HCEC 1CT (cell line): ENCODE data around the gene YRDC.

Source experiments
- DNase-seq: peaks from one replicate; pipeline ENCODE4 v3.0.0-alpha.2; 2017

The YRDC gene

GRCh38 chr1:37764888-37765441, 43.0 kb downstream of the YRDC start, which contains the start of gene EPHA10:
Gene EPHA10, minus strand, starts transcription at chr1:37765120. Its CDS starts 54 bp downstream, at chr1:37765066.
- DNase-seq, result no peak

DNA sequence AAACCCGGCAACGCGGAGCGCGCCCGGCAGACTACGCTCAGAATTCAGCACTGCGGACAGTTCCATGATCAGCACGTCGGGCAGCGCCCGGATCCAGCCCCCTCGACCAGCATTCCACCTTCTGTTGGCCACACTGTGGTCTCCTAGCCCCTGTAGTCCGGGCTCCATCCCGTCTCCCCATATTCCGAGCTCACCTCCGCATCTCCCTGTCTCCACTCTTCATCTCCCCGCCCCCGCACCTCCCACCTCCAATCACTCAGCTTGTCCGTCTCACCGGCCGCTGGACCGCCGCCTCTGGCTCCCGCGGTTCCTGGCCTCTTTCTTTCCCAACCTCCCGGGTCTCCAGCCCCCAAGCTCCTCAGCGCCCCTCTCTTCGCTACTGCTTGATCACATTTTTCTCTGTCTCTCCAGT, 43.6 kb downstream of the YRDC start:
- no peak for DNase-seq

DNA sequence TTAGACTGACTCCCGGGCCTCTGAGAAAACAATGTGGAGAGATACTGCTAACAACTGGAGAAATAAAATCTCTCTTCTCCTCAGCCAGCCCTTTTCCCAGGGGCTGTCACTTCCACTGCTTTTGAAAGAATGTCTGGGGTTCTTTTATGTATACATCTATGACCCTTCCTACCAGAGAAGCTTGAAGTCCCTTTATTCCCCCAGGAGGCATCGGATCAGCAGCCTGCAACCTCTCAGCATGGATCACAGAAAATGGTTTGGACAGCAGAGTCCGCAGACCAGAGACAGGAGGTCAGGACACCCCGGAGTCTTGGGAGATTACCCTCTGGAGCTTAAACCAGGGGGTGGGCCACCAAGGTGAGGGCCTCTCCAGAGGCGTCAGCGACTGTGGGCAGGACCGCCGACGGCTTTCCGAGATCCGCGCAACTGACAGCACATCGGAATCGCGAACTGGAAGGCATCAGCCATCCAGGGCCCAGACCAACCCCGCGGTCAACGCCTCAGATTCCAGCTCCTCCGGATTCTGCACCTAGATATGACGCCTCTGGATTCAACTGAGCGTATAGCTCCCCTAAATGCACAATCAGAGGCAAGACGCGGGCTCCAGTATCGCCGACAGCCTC, 44.1 kb downstream of the YRDC start:
- no peak for DNase-seq

DNA sequence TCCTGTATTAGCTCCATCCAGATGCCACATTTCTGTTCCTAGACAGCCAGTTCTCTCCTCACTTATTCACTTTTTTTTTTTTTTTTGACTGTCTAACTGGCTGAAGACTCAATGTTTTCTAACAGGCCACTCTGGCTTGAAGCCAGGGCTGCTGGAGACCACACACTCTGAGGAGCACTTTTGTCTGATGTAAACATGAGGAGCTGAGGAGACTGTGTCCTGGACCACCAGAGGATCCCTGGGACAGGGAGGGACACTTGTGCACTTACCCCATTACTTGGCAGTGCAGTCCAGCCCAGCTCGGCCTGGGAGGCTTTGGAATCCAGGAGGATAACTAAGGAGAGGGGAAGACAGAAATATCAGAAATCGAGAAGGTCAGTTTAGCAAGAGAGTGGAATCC, 45.5 kb downstream of the YRDC start:
- no peak for DNase-seq

DNA sequence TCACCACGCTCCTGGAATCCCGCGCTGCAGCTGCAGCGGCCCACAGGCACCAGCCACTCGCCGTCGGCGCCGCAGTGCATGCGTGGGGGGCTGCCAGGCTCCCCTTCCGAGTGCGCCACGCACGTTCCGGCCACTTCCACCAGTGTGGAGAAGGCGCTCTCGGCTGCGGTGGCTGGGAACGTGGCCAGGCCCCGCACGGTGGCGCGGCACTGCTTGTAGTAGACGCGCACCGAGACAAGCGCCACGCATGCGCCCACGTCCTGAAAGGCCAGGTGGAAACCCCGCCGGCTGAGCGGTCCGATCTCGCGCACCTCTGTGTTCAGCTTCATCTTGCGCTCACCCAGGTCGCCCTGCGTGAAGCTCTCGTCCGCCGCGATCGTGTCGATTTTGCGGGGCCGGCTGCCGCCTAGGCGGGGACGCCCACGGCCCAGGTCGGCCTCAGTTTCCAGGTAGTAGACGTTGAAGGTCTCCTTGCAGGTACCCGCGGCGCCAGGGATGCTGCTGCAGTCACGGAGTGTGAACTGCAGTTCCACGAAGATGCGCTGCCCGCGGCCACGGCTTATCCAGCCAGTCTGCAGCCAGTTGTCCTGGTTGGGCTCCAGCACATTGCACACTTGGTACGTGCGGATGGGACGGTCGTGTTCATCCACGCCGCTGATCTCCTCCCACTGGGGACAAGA, 46.5 kb downstream of the YRDC start:
- no peak for DNase-seq

DNA sequence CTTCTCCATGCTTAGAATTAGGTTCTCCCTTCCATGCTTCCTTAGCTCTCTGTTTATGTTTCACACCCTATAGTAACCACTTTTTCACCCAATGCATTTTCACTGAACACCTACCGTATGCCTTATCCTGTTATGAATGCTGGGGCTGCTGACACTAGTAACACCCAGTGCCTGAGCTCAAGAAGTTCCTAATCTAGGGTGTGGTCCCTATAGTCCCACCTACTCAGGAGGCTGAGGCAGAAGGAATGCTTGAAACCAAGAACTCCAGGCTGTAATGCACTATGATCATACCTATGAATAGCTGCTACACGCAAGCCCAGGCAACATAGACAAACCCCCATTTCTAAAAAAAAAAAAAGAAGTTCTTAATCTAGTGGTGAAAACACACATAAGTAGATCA, 48.6 kb downstream of the YRDC start:
- no peak for DNase-seq

- DNase-seq, result no peak
These were observed 52.0 kb downstream of the YRDC start for GRCh38 chr1:37755951-37756560.

DNA sequence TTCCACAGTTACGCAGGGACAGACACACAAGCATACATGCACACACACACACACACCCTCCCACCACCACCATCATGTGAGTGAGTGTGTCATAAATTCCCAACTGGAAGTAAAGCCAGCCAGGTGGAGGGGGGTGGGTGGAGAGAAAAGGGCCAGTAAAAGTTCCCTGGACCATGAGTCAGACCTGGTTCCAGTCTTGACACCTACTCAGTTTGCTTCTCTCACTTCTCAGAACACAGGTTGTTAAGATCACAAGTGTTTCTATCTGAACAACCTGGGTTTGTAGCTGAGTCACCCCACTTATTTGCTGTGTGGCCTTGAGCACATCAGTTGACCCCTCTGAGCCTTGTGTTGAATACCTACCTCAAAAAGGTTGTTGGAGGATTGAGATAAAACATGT, 52.7 kb downstream of the YRDC start:
- no peak for DNase-seq

DNA sequence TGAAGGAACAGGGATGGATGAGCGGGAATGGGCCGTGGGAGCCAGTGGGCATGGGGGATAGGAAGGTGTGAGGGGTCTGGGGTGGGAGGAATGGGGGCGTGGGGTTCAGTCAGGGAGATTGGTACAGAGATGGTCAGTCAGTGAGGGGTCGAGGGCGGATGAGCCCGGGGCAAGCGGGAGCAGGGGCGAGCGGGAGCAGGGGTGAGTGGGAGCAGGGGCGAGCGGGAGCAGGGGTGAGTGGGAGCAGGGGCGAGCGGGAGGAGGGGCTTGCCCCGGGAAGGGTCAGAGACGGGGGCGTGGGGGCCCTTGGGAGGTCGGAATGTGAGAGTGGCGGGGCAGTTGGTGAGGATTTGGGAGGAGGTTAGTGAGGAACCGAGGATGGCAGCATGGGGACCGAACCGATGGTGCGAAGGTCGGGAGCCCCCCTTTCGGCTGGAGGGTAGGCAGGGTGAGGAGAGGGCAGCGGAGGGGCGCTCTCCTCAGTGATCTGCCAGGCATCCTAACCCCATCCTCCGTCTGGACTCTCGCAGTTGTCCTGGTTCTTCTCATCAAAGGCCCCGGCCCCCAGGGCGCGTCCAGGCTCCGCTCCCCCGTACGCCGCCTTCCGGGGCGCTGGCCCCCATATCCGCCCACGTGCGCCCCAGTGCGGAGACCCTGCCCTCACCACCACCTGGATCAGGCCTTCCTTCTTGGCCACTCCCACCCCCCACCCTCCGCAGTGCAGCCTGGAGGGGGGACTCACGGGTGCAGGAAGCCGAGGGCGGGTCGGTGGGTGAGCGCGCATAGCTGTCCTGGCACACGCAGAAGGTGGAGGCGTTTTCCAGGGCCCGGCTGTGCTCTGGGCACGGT, 54.3 kb downstream of the YRDC start:
- no peak for DNase-seq
